T-helper 2 cell treated with Interferon-gamma antibody and Interleukin-4, amounts not matched to agents 100 ng/mL and 5 ng/mL, for 36 hours (primary cell): Measurements from ENCODE around the gene PLEKHH1. TPM values are rescaled to one million over a fixed set of nuclear protein-coding genes. Genes with fewer than 3 reads are reported as not detected.
"Not testable (repeated sequence)": the region's sequence is repeated elsewhere in the genome, so short reads cannot be mapped to it uniquely, and the experiment has no call there.

ENCODE experiments used
- intact Hi-C: fragments of 100-400 bp; cut with micrococcal nuclease; formaldehyde crosslinking; loops from one replicate; pipeline ENCODE4 v1.15.1; 2023
- total RNA-seq: library from RNA; stranded (reverse); gene quantifications from 2 replicates; pipeline ENCODE4 v1.2.3, GENCODE V29; 2022

The PLEKHH1 gene
- total RNA-seq, 1 donor from 2014 or later = 0.64 TPM

GRCh38 chr14:67577909-67578749 lies 45.0 kb downstream of the PLEKHH1 start:
- intact Hi-C loops = no loop called here

DNA sequence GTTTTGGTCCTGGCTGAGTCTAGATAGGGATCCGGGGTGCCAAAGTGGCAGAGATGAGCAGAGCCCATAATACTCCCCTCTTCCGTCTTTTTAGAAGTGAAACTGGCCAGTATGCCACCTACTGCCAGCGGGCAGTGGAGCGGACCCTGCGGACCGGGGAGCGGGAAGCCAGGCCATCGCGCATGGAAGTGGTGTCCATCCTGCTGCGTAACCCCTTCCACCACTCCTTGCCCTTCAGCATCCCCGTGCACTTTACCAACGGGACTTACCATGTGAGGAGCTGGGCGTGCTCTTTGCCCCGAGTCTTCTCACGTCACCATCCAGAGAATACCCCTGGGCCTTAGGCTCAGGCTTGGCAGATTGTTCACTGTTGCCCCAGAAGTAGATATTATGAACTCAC lies 46.0 kb downstream of the PLEKHH1 start:
- intact Hi-C loops = no loop called here

GRCh38 chr14:67579636-67580035 lies 46.5 kb downstream of the PLEKHH1 start:
- intact Hi-C loops = no loop called here

GRCh38 chr14:67580336-67581171 lies 47.5 kb downstream of the PLEKHH1 start:
- intact Hi-C loops = no loop called here

DNA sequence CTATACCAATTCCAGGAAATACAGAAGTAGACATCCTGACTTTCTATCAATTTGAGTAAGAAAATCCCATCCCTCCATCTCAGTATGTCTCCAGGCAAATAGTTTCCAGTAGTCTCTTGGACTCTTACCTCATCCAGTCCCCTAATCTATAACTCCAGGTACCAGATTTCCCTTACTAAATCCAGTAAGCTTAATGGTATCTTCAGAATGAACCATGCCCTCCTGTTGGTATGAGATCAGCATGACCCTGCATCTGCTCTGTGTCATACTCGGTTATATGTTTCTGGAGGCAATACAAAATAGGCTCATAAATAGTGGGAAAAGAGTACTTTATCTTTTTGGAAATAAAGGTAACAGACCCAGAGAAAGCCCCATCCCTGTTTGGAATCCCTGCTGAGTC lies 48.6 kb downstream of the PLEKHH1 start:
- intact Hi-C loops = no loop called here

- intact Hi-C loops = no loop called here
Measured at GRCh38 chr14:67582061-67582460, 49.0 kb downstream of the PLEKHH1 start.

DNA sequence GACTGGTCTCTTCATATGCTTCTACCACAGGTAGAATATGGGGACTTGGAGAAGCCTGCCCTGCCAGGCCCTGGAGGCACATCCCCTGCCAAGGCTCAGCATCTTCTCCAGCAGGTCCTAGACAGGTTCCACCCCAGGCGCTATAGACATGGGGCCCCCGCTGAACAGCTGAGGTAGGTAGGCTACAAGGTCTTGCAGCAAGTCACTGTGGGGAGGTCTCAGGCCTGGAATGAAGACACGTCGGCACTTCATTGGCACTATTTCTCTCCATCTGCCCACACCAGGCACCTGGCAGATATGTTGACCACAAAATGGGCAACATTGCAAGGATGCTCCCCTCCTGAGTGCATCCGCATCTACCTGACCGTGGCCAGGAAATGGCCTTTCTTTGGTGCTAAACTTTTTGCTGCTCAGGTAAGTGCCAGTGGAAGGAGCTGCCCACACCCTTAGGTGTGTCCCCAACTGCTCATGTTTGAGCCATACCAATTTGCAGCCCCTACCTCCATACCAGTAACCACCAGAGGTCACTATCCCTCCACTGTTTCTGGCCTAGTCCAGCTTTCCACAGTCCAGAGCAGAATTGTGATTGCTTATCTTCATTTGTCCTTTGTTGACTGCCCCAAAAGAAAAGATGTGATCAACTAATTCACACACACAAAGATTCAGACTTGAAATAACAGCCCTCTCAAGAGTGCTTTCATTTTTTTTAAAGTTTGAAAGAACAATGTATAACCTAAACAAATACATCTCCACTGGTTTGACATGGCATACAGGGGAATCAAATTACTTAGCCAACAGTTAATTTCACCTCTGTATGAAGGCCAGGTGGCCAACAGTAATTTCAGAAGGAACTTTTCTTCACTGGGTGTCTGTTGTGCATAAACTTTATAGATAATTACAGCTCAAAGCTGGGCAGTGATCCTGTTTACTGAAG lies 50.9 kb downstream of the PLEKHH1 start:
- intact Hi-C loops = loop anchor here (1.0 kb wide), 1 partner anchor 120 kb away; no protein-coding TSS in a partner anchor

DNA sequence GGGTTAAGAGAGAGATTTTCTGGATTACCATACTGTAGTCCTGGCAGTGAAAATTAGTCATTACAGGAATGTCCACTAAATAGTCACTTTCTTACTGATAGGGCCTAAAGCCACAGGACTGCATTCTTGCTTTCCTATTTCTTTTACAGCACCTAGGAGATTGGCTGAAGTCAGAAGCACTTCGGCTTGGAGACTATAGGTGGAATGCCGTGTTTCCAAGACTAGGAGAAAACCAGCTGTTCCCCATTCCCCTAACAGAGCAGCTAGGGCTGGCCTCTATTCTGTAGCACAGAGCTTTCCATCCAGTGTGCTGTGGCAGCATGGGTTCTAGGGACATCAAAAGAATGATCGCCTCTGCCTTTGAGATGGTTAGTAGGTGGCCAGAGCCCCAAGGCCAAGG lies 51.9 kb downstream of the PLEKHH1 start:
- intact Hi-C loops = loop anchor here (1.0 kb wide), 1 partner anchor 119 kb away; no protein-coding TSS in a partner anchor

DNA sequence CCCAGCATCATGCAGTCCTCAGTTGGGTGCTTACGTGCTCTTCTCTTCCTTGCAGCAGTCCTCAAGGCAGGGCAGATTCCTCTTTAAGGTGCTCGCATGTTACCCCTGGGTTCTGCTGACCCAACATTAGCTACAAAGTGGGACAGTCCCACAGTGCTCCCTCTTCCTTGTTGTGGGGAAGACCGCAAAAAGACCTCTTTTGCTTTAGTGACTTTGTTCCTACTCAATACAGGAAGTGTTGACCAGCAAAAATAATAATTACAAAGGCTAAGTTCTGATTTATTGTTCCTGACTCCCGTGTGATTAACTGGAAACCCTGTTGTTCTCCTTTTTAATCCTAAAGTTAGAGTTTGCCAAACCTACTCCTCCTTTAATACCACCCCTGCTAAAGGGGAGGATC lies 53.3 kb downstream of the PLEKHH1 start:
- intact Hi-C loops = no loop called here

DNA sequence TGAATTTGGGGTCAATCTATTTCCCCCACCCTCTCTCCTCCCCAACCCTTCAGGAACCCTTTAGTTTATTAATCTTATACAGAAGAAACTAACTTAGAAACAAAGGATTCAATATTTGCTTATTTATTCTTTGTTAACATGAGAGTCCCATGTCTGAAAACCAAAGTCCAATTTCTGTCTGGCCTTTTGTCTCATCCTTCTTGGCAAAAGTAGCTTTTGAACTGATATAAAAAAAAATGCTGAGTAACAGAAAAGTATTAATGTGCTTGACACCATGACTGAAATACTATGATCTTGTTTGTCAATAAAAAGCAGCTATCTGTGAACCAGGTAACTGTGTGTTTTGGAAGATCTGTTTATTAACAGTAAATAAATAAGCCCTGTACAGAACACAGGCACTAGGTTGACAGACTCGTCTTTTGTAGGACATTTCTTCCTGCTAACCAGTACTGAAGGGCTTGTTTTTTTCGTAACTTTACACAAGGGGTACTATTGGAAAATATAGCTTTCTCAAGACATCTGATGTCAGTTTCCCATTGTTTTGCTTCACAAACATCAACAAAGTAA lies 56.2 kb downstream of the PLEKHH1 start:
- intact Hi-C loops = no loop called here

DNA sequence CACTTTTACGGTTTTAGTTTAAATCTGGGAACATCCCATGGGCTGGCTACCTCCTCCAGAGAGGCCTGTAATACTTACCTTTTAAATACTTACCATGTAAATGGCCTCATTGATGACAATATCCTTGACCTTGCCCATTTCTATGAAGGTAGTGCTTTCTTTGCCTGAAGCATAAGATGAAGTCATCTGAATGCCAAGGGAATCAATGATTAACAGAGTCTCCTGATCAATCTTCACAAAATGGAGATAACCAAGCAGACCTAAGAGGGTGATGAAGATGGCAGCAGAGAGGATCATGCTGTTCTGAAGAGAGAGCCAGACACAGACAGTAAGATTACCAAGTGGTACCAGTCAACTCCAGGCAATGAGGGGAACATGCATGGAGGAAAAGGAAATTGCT lies 60.6 kb downstream of the PLEKHH1 start:
- intact Hi-C loops = not testable (repeated sequence)

GRCh38 chr14:67595392-67595791 lies 62.3 kb downstream of the PLEKHH1 start:
- intact Hi-C loops = no loop called here

- intact Hi-C loops = loop anchor here (1.0 to 2.0 kb wide), 5 partner anchors 19 to 241 kb away; partner anchors contain the start of genes ARG2, ATP6V1D, RDH11 and TMEM229B
Measured at GRCh38 chr14:67599698-67600561, 66.8 kb downstream of the PLEKHH1 start, which contains the start of gene PIGH. Gene PIGH (minus strand): TSS chr14:67600268. CDS start chr14:67600203, 65 bp downstream.

DNA sequence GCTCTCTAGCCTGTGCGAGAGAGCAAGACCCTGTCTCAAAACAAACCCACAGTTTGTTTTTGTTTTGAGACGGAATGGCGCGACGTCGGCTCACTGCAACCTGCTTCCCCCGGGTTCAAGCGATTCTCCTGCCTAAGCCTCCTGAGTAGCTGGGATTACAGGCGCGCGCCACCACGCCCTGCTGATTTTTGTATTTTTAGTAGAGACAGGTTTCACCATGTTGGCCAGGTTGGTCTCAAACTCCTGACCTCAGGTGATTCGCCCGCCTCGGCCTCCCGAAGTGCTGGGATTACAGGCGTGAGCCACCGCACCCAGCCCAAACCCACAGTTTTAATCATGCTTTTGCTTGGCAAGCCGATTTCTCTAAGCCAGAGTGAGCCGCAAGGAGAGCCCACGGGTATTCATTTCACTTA lies 67.5 kb downstream of the PLEKHH1 start:
- intact Hi-C loops = loop anchor here (1.0 to 2.0 kb wide), 5 partner anchors 19 to 241 kb away; partner anchors contain the start of genes ARG2, ATP6V1D, RDH11 and TMEM229B

- intact Hi-C loops = no loop called here
Measured at GRCh38 chr14:67602076-67602475, 69.0 kb downstream of the PLEKHH1 start.

DNA sequence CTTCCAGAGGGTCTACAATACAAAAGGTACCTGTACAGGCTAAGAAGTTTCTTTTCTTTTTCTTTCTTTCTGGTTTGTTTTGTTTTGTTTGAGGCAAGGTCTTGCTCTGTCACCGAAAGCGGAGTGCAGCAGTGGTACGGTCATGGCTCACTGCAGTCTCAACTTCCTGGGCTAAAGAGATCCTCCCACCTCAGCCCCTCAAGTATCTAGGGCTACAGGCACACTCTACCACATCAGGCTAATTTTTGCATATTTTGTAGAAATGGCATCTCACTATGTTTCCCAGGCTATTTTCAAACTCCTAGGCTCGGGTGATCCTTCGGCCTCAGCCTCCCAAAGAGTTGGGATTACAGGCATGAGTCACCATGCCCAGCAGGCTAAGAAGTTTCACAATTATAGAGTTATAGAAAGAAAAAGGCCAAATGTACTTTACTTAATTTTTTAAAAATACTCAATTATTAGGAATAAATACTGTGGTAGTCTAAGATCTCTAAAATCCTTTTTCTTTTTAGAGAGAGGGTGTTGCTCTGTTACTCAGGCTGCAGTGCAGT lies 70.0 kb downstream of the PLEKHH1 start:
- intact Hi-C loops = no loop called here

- intact Hi-C loops = no loop called here
Measured at GRCh38 chr14:67607646-67608045, 74.6 kb downstream of the PLEKHH1 start.

- intact Hi-C loops = loop anchor here (10.0 kb wide), 1 partner anchor 205 kb away; the partner anchor contains the start of genes RAD51B and ZFYVE26
Measured at GRCh38 chr14:67609642-67610310, 76.7 kb downstream of the PLEKHH1 start.
